ENCODE measurements around the gene AK1.

The AK1 gene

GRCh38 chr9:127817881-127818434 lies 59.5 kb downstream of the AK1 start:
- DNase-seq (ENCODE audit: low read depth), result no peak

- no peak for DNase-seq (ENCODE audit: low read depth)
These were observed 60.7 kb downstream of the AK1 start for GRCh38 chr9:127816728-127817127.

Data from stimulated activated CD4-positive, alpha-beta T cell treated with anti-CD3 and anti-CD28 coated beads, Interleukin-2, amount 100 ng/mL, for 4 hours (primary cell).